ENCODE measurements around the gene GABRB3.

DNA sequence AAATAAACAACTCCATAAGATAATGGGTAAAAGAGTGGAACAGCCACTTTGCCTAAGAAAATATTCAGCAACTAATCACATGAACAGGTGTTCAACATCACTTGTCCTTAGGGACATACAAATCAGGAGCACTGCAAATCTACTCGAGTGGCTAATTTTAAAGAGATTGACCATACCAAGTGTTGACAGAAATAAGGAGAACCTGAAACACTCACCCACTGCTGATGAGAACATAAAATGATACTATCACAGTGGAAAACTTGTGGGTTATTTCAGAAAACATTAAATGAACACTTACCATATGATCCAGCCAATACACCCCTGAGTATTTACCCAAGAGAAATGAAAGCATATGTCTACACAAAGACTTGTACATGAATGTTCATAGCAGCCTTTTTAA is 70.5 kb downstream of the GABRB3 start:
- TF ChIP-seq, protein P1, sequence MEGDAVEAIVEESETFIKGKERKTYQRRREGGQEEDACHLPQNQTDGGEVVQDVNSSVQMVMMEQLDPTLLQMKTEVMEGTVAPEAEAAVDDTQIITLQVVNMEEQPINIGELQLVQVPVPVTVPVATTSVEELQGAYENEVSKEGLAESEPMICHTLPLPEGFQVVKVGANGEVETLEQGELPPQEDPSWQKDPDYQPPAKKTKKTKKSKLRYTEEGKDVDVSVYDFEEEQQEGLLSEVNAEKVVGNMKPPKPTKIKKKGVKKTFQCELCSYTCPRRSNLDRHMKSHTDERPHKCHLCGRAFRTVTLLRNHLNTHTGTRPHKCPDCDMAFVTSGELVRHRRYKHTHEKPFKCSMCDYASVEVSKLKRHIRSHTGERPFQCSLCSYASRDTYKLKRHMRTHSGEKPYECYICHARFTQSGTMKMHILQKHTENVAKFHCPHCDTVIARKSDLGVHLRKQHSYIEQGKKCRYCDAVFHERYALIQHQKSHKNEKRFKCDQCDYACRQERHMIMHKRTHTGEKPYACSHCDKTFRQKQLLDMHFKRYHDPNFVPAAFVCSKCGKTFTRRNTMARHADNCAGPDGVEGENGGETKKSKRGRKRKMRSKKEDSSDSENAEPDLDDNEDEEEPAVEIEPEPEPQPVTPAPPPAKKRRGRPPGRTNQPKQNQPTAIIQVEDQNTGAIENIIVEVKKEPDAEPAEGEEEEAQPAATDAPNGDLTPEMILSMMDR (IDR thresholded peaks at IDR 0.05; ENCODE audit: low read depth, low read length, poor library complexity, severe bottlenecking), result no peak
- TF ChIP-seq EZH2phosphoT487 (IDR thresholded peaks at IDR 0.05; ENCODE audit: borderline replicate concordance, low read length), result no peak

All from DOHH2 (cell line).